GM18511 (cell line): Measurements from ENCODE around the gene LAMC1.

Experiments
- ATAC-seq: cut with Tn5 transposase; IDR thresholded peaks from one replicate; pipeline ENCODE4 v1.9.1; 2021; ENCODE audit warnings: mild to moderate bottlenecking, moderate library complexity; ENCODE audit not compliant: unreplicated experiment

The LAMC1 gene

DNA sequence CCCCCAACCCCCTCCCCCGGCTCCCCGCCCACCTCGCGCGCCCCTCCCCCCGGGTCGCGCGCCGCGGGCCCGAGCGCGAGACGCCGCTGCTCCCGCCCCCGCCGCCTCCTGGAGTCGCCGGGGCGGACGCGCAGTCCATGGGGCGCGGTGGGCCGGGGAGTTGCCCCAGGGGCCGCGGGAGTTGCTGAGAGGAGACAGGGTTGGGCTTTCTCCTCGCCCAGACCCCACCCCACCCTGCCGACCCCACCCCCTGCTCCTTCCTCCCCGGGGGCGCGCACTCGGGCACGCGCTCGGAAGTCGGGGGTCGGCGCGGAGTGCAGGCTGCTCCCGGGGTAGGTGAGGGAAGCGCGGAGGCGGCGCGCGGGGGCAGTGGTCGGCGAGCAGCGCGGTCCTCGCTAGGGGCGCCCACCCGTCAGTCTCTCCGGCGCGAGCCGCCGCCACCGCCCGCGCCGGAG, at the start of gene LAMC1:
LAMC1 (plus strand) TSS at position 275 of the 455 bp plus-strand sequence. CDS start 297 bp downstream, outside the sequence.
- ATAC-seq = peak; percentile 38

- no peak for ATAC-seq
These were observed 48.6 kb upstream of the LAMC1 start for GRCh38 chr1:182974506-182975191.

DNA sequence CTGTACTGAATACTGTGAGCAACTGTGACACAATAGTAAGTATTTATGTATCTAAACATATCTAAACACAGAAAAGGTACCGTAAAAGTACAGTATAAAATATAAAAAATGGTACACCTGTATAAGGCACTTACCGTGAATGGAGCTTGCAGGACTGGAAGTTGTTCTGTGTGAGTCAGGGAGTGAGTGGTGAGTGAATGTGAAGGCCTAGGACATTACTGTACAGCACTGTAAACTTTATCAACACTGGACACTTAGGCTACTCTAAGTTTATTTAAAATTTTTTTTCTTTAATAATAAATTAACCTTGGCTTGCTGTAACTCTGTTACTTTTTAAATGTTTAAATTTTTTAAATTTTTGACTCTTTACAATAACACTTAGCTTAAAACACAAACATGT, 45.7 kb upstream of the LAMC1 start:
- ATAC-seq = no peak

- ATAC-seq = no peak
These were observed 44.9 kb upstream of the LAMC1 start for GRCh38 chr1:182978151-182978853.

DNA sequence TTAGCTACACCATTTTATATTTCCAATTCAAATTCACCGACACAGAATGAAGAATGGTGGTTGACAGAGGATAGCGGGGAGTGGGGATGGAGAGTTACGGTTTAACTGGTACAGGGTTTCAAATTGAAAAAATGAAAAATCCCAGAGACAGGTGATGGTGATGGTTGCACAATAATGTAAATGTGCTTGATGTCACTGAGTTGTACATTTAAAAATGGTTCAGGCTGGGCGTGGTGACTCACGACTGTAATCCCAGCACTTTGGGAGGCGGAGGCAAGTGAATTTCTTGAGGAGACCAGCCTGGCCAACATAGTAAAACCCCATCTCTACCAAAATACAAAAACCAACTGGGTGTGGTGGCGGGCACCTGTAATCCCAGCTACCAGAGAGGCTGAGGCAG, 39.1 kb upstream of the LAMC1 start:
- ATAC-seq = no peak

GRCh38 chr1:182984621-182985020, 38.6 kb upstream of the LAMC1 start:
- no peak for ATAC-seq

DNA sequence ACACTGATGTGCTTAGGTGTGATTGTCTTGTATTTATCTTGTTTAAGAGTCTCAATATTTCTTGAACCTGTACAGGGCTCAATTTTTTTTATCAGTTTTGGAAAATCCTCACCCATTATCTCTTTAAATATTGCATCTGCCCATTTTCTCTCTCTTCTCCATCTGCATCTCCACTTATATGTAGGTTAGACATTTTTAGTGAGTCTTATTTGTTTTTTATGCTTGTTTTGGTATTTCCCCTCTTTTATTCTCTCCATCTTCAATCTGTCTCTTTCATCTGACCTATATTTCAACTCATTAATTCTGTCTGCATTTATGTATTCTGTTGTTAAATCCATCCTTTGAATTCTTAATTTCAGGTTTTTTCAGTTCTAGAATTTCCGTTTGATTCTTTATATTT, 37.3 kb upstream of the LAMC1 start:
- no peak for ATAC-seq

DNA sequence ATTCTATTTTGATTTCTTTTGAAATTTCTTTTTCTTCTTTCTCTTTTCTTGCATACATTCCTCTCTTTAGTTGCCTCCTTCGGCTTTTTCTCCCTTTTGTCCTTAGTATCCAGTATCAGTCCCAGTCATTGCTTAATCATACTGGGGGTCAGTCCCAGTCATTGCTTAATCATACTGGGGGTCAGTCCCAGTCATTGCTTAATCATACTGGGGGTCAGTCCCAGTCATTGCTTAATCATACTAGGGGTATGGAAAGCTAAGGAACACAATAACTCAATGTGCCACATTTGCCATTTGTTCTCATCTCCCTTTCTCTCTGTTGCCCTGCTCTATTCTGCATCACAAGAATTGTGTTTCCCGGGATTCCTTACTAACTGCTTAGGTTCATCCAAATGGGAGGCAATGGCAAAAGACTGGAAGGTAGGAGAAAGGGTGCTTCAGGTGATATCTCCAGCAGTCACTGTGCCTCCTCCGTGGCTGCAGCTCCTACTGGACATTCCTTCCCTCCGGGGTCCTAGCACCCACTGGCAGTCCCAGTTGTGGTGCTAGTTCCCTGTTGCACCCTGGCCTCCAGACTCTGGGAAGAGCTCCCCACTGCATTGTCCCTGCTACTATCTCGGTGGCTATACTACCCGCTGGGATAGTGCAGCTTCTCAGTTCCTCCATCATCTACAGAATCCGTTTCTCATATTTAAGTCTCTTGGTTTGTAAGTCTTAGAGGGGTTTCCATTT, 32.6 kb upstream of the LAMC1 start:
- no peak for ATAC-seq

GRCh38 chr1:182993746-182994145, 29.5 kb upstream of the LAMC1 start:
- no peak for ATAC-seq

DNA sequence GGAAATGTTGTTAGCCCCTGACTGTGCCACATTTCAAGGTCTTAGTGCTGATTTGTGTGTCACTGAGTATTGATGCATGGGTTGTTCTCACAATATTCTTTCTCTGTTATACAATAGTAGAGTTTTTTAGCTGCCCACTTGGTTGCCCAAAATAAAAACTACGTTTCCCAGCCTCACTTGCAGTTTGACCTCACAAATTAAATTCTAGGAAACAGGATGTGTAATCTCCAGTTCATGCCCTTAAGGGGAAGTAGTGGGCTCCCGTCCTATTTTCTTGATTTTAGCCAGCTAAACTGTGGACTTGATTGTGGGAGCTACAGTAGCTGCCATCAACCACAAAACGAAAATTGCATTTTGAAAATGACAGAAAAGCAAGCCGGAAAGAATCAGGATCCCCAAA, 27.3 kb upstream of the LAMC1 start:
- no peak for ATAC-seq

- no peak for ATAC-seq
These were observed 26.4 kb upstream of the LAMC1 start for GRCh38 chr1:182996816-182997215.

GRCh38 chr1:182998482-182998881, 24.7 kb upstream of the LAMC1 start:
- no peak for ATAC-seq

GRCh38 chr1:183000167-183000962, 22.9 kb upstream of the LAMC1 start:
- no peak for ATAC-seq

- ATAC-seq = no peak
These were observed 21.0 kb upstream of the LAMC1 start for GRCh38 chr1:183002267-183002666.

GRCh38 chr1:183002797-183003196, 20.4 kb upstream of the LAMC1 start:
- ATAC-seq = no peak

DNA sequence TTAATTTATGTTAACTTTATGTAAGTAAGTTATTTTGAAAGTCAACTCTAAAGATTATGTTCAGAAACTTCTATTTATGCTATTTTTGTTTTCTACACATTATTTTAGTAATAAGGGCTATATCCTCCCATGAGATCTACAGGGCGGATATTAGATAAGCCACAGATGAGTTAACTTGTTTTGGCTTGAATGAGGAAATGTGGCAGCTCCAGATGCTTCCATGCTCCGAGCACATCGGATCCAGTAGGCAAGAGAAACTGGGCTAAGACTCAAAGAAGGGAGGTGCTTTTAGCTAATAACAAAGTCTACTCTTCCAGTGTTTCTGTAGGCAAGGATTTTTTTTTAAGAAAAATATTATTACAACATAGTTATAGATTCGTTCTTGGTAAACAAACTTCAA, 20.0 kb upstream of the LAMC1 start:
- ATAC-seq = no peak

- no peak for ATAC-seq
These were observed 19.1 kb upstream of the LAMC1 start for GRCh38 chr1:183004141-183004540.

- no peak for ATAC-seq
These were observed 11.4 kb upstream of the LAMC1 start for GRCh38 chr1:183011859-183012258.

- ATAC-seq = no peak
These were observed 10.8 kb upstream of the LAMC1 start for GRCh38 chr1:183012301-183012994.

GRCh38 chr1:183019139-183019740, 4.0 kb upstream of the LAMC1 start:
- ATAC-seq = no peak
